K562 treated with DMSO at 1 percent for 48 hours (cell line): ENCODE measurements around the gene DERA. TPM values are rescaled to one million over a fixed set of nuclear protein-coding genes. Genes with fewer than 3 reads are reported as not detected.

Source experiments
- total RNA-seq: library from RNA; unstranded; fragments of 300-600 nt; gene quantifications from 2 replicates; pipeline ENCODE4 v1.2.3, GENCODE V29; 2022; ENCODE audit warnings: low replicate concordance; ENCODE audit errors: extremely low read depth

The DERA gene
- not detected in 2 replicates for total RNA-seq

GRCh38 chr12:15910864-15911721, at the start of gene DERA:
TSS of gene DERA (plus strand) at chr12:15911332. CDS start at chr12:15911384, 52 bp downstream.

DNA sequence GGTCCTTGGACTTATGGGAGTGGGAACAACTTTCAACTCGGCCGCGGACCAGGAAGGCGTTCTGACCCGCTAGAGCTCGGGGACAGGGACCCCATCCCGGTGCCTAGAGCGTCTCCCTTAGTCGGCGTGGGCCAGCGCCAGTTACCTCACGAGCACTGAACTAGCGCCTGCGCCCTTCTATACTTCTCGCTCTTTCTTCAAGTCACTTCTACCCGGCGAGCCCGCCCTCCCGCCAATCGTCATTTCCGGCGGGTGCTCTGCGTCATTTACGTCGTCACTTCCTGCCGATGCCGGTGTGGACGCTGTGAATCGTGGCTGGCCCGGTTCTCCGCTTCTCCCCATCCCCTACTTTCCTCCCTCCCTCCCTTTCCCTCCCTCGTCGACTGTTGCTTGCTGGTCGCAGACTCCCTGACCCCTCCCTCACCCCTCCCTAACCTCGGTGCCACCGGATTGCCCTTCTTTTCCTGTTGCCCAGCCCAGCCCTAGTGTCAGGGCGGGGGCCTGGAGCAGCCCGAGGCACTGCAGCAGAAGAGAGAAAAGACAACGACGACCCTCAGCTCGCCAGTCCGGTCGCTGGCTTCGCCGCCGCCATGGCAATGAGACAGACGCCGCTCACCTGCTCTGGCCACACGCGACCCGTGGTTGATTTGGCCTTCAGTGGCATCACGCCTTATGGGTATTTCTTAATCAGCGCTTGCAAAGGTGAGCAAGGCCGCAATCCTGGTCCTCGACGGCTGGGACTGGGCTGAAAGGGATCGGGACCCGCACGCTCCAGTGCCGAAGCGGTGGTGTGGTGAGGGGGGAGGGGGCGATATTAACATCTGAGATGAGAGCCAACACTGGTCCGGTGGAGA, 28.8 kb upstream of the DERA start, which contains the start of gene STRAP:
TSS of gene STRAP (plus strand) at position 270 of the 854 bp plus-strand sequence. CDS start at position 591, 321 bp downstream.

Other genes with a start within 250 kb of the DERA start
- gene EPS8, start 121.9 kb upstream of the DERA start, total RNA-seq: not detected in 2 replicates
- gene STRAP, start 28.9 kb upstream of the DERA start, total RNA-seq: not detected in 2 replicates